NCI-H82 (cell line): Measurements from ENCODE around the gene LIN9.
"Not testable (repeated sequence)": the region's sequence is repeated elsewhere in the genome, so short reads cannot be mapped to it uniquely, and the experiment has no call there.

Experiments
- DNase-seq: peaks from one replicate; lab custom pipeline; 2025; lab: John Stamatoyannopoulos, UW

The LIN9 gene

DNA sequence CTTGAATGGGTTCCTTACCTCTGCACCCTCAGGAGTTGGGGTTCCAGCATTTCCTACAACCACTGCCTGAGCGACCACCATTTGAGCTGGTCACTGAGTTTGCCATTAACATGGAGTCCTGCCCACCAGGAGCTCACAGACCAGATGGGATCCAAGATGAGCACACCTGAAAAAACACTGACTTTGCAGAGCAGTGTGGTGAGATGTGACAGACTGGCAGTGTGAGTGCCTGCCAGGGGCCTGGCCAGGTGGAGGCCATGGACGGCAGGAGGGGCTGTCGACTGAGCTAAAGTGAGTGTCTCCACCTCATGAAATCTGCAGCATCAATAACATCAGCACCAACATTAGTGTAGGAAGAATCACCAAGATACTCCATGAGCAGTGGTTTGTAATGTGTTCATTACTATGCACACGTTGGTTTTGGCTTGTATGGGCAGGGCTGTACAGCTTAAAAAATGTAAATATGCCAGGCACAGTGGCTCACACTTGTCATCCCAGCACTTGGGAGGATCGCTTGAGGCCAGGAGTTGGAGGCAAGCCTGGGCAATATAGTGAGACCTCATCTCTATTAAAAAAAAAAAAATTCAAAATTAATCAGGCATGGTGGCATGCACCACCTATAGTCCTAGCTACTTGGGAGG, 97.7 kb downstream of the LIN9 start:
- DNase-seq = no peak

DNA sequence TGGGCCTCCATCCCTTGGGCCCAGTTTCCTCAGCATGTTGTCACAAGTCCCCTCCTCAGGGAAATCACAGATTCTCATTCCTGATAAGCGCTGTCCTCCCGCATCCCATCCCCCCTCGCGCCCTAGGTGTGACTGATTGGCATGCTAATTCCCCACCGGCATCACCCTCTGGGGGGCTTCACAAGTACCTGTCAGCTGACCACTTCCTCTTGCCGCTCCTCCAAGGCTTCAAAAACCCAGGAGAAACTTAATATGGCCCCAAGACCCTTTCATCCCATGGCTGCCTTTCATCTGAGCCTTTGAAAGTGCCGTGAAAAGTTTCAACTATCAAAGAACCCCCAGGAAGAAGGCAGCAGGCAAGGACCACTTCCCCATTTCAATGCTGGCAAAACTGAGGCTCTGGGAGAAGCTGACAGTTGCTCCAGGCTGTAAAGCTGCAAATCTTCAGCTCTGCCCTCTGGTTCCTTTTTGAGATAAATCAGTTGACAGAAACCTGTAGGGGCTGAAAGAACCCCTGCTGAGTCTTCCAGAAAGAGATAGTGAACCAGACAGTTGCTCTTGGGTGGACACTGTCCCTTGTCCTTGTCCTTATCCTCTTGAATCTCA, 98.3 kb downstream of the LIN9 start:
- peak; percentile 21 for DNase-seq

DNA sequence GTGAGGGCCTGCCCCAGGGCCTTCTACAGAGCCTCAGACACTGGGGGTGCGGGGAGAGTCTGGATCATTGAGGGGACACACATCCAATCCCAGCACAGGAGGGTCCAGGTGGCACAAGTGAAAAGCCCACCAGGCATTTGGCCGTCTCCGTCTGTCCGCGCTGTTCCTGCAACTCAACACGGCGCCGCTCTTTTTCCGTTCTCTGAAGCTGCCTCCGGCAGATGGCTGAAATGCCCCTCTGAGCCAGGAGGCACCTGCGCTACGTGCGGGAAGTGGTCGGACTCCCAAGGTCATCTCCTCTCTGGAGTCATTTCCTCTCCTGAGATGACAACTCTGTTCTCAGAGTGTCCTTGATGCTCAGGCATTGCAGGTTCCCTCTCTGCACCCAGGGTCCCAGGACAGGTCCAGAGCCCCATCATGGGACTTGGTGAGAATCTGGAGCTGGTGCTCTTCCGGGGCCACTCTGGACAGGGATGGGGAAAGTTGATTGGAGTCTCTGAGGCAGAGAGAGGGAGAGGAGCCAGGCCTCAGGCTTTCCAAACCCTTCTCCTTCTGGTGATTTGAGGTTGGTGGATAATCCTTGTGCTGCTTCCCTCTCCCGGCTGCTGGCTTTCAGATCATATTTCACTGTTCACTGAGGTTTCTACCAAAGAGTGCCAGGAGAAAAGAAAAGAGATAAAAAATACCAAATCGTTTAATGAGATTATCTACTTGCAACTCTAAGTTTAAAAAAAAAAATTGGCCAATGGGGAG, 99.5 kb downstream of the LIN9 start:
- DNase-seq = peak; percentile 87

DNA sequence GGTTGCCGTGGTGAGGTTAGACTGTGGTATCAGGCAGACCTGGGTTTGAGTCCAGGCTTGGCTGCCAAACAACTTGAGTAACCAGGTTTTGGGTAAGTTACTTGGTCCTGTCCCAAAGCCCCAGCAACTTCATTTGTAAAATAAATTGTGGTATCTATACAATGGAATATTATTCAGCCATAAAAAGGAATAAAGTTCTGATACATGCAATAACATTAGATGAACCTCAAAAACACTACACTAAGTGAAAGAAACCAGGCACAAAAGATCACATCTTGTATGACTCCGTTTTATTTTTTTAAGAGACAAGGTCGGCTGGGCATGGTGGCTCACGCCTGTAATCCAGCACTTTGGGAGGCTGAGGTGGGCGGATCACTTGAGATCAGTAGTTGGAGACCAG, 101.9 kb downstream of the LIN9 start:
- DNase-seq = no peak

DNA sequence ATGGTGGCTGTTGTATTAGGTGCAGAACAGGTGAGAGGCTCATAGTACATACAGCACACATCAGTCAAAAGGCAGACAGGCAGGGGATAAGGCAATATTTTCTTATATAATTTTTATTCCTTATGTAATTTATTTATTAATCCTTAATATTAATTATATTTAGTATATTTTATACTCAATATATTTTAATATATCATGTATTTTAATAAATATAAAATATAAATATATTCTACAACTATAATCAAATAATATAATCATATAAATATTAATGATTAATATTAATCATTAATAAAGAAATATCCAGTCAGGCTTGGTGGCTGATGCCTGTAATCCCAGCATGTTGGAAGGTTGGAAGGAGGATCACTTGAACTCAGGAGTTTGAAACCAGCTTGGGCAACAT, 104.8 kb downstream of the LIN9 start:
- DNase-seq = no peak

DNA sequence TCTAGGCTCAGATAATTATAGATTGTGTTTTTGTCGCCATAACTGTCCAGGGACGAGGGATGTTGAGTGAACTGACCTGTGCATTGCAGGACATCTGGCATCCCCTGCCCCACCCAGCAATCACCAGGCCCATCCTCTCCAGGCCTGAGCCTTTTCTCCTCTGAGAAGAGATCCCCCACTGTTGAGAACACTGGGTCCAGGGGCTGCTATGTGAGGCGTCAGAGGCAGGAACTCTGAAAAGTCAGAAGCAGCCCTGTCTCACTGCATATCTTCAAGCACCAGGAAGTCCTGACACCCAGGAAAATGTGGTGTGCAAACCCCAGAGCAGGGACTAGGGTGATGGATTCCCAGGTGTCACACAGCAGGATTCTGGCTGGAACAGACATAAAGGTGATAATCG, 105.3 kb downstream of the LIN9 start:
- no peak for DNase-seq

DNA sequence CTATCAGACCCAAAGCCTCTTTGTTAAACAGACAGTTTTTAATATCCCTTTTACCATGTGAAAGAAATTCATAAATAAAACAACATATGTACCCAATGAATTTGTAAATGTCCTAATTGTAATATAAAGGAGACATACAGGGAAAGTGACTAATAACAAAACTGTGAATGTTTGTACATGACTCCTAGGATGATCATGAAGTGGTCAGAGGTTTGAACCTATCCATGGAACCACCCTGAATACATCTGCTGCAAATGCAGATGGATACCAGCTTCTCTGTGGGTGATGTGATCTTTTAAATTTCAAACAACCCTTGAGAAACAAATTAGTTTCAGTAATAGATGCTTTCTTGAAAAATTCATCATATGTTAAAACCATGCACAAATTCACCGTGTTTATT, 105.7 kb downstream of the LIN9 start:
- DNase-seq = no peak

DNA sequence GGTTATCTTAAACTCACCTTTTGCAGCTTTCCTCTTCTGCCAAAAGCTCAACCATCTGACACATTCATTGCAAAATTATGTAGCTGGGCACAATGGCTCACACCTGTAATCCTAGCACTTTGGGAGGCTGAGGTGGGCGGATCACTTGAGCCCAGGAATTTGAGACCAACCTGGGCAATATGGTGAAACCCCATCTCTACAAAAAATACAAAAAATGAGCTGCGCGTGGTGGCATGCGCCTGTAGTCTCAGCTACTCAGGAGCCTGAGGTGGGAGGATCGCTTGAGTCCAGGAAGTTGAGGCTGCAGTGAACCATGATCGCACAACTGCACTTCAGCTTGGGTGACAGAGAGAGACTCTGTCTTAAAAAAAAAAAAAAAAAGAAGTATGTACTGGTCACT, 106.3 kb downstream of the LIN9 start:
- DNase-seq = not testable (repeated sequence)

DNA sequence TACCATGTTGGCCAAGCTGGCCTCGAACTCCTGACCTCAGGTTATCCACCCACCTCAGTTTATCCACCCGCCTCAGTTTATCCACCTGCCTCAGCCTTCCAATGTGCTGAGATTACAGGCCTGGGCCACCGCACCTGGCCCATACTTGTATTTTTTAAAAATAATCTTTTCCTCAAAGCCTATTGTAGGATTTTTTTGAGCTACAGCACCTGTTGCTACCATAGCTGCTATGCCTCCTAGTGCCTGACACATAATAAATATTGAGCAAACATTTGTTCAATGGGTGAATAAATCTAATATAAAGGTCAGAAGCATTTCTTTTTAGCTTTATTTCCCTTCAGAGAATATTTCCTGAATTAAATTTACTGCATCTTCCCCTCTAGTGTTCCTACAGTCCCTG, 106.7 kb downstream of the LIN9 start:
- no peak for DNase-seq

DNA sequence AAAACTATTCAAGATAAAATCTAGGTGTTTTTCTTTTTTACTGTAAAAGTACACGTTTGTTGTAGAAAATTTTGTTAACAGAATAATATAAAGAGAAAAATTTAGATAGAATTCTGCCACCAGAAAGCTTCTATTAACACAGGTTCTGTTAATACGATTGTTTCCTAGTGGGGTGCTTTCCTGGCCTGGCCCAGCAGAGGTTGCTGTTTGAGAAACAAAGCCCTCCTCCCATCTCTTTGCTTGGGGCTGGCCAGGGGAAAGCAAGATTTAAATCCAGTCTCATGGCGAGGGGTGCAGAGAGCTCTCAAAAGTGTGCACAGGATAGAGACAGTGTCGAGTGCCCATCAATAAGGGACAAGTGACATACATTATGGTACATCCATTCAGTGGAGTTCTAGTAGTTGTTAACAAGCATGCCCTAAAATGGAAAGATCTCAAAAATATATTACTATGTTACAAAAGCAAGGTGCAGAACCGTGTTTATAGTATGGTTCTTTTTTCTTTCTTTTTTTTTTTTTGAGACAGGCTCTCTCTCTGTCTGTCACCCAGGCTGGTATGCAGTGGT, 107.9 kb downstream of the LIN9 start:
- DNase-seq = peak; percentile 62

DNA sequence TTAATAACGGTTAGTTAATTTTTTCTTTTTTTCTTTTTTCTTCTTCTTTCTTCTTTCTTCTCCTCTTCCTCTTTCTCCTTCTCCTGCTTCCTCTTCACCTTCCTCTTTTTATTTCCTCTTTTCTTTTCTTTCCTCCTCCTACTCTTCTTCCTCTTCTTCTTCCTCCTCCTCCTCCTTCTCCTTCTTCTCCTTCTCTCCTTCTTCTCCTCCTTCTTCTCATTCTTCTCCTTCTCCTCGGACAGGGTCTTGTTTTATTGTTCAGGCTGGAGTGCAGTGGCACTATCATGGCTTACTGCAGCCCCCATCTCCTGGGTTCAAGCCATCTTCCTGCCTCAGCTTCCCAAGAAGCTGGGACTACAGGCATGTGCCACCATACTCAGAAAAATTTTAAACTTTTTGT, 109.0 kb downstream of the LIN9 start:
- DNase-seq = no peak

DNA sequence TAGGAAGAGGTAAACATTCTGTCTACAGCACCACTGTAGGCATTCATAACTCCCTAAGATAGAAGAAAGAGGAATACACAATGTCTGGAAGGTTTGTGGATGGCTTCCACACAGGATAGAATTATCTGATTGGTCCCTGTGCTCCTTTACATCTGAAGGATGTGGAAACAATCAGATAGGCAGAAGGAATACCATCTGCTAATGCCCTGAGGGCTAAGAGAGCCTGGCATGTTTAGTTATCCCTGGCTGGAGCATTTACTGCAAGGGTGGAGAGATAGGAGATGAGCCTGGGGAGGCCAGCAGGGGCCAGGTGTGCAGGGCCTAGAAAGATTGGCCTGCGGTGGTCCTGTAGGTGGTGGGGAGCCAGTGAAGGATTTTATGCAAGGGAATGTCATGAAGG, 113.8 kb downstream of the LIN9 start:
- no peak for DNase-seq

DNA sequence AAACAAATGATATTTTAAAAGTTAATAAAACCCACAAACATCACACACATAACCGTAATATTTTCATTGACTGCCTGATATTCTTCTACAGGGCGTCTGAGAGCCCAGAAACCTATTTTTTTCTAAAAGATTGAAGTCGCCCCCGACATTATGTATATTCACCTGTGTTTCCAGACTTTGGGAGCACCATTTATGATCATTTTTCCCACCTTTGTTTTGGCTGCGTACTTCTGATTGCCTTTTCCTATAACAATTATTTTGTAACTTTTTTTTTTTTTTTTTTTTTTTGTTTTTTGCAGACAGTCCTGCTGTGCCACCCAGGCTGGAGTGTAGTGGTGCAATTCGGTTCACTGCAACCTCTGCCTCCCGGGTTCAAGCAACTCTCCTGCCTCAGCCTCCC, 121.6 kb downstream of the LIN9 start:
- DNase-seq = no peak

DNA sequence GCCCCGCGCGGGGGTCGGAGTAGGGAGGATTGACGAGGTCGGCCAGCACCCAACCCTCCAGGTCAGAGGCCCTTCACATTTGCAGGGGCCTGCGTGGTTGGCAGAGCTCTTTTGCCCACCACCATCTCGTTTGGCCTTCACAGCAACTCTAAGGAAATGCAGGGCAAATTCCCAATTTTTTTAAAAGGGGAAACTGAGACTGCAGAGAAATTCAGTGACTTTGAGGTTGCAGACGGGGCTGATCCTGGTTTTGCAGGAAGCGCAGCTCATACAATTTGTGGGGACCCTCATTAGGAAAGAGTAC, 122.0 kb downstream of the LIN9 start:
- DNase-seq = no peak

DNA sequence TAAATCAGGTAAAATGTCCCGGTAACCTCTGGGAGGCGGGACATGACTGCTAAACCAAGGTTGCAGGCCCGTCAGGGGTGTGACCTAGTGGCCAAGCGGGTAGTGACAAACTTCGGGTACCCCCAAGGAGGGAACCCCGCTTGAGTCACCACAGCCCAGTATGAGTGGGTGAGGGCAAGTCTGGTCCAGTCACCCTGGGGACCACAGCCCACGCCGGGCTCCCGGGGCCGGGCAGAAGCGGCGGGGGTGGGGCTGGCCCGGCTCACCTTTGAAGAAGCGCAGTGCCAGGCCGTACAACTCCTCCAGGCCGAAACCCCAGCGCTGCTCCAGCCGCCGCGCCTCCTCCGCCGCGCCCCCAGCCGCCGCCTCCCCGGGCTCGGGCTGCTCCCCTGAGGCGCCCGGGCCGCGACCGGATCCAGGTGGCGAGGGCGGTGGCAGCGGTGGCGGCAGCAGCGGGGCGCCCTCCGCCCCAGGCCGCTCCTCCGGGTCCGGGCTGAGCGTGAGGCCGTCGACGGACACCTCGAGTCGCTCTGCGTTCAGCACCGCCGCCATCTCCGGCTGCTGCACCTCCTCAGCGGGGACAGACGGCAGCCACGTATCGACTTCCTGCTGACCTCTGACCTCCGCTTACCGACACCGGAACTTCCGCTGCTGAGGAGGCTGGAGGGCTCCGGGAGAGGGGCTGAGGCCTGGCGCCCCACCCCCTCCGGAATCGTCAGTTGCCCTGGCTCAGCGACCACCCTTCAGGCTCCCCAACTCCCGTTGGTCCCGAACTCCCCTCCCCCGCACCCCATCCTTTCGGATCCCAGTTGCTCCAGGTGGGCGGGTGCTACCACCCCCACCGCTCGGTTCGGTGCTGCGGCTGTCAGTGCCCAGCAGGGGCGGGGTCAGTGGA, 122.6 kb downstream of the LIN9 start, which contains the start of gene ACBD3:
TSS of gene ACBD3 (minus strand) at position 618 of the 895 bp plus-strand sequence. CDS start at position 552, 66 bp downstream.
- DNase-seq = peak; percentile 96

DNA sequence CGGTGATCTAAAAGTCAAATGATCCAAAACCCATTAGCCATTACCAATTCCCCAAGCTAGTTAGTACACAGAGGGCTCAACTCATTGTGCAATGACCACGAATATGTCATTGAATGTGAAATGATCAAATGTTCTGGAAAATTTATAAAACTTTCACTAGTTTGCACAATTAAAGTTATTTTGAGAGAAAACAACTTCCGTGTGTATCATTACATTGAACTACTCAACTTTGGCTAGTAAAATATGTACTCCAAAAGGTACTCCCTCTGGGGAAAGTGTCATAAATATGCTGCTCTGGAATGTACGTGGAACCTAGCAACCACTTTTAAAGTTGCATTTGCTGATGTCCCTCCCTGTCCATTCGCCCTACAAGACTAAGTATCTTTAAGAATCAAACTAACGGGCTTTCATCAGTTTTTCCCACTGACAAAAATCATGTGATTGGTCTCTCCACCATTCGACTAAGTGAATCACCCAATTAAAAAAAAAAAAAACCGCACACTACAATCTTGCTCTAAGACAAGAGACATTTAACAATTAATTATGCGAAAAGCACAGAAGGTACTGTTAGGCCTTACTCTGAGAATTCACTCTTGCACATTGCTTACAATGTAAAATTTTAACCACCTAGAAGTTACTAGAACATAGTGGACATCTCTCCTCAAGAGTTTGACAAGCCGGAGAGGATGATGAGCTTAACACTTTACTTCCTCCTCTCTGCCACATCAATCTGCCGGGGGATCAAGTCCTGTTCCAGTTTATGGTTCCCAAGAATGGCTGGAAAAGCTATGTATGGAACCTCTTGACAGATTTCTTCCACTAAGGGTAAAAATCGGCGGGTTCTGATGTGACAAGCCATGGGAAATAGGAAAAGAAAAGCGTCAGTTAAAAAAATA, 123.6 kb downstream of the LIN9 start:
- DNase-seq = peak; percentile 28

DNA sequence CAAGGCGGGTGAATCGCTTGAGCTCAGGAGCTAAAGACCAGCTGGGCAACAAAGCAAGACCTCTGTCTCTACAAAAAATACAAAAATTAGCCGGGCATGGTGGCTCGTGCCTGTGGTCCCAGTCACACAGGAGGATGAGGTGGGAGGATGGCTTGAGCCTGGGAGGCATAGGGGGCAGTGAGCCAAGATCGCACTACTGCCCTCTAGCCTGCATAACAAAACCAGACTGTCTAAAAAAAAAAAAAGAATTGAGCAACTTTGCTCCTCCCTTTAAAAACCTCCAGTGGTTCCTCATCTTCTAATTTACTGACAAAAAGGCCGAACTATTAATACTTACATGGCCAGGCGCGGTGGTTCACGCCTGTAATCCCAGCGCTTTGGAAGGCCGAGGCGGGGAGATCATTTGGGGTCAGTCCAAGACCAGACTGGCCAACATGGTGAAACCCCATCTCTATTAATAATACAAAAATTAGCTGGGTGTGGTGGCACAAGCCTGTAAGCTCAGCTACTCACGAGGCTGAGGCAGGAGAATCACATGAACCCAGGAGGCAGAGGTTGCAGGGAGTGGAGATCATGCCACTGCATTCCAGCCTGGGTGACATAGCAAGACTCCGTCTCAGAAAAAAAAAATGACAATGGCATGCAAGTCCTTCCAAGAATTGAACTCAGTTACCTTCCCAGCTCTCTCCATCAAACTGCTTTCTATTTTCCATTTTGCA, 126.8 kb downstream of the LIN9 start:
- peak; percentile 40 for DNase-seq
